NCI-H345 treated with DMSO at 0.1 percent for 48 hours (cell line): ENCODE data around the gene NOXA1.

Experiments used
- DNase-seq: peaks from one replicate; lab custom pipeline; 2025; ENCODE audit not compliant: unreplicated experiment; lab: John Stamatoyannopoulos, UW

The NOXA1 gene

DNA sequence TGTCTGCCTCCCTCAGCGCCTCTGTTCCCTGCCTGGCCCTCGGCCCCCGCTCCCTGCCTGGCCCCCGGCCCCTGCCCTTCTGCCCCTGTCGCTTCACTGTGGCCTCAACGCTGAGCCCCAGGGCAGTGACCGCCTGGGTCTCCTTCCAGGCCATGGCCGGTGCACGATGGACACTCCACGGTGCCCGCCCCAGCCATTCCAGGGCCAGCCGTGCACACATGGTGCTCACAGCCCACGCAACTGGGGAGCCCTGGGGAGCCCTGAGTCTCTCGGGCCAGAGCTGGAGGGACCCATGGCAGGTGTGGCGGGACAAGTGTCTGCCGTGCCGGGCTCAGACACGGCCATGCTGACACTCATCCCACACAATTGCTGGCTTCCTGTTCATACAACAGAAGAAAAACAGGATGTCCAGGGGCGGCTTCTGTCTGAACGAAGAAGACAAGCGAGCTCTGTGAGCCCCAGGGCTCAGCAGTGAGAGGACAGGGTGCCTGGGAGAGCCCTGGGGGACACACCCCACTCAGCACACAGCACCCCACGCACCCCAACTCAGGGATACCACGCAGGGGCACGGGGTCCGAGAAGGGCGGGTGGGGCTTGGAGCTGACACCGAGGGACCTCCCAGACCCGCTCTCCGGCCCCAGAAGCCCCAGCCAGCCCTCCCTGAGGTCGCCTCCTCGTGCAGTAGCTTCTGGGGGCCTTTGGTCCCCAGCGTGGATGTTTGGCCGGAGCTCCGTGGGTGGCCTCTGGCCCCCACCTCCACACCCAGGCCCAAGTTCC is 35.9 kb upstream of the NOXA1 start:
- DNase-seq = no peak

DNA sequence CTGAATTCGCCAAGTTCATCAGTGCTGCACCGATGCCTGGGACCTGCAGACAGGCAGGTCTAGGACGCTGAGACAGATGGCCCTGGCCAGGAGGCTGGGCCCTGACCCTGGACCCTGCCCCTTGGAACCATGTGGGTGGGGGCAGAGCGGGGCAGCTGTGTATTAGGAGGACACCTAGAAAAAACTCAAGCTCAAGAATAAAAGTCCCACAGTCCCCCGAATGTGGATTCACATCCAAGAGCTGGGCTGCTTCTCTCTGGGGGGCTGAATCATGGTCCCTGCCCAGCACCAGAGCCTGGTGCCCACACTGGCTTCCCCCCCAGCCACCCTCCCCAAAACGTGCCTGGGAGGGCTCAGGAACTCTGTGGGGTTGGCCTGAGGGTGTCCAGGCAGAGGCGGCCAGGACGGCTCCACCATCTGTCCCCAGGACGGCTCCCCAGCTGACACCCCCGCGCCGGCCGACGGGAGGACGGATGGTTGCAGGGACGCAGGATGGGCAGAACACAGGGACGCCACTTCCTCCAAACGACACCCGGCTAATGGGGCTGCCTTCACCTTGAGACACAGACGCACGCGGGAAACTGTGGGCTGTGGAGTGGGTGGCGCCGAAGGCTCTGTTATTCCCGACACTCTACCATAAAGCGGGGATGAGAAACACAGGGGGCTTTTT is 35.2 kb upstream of the NOXA1 start:
- no peak for DNase-seq

DNA sequence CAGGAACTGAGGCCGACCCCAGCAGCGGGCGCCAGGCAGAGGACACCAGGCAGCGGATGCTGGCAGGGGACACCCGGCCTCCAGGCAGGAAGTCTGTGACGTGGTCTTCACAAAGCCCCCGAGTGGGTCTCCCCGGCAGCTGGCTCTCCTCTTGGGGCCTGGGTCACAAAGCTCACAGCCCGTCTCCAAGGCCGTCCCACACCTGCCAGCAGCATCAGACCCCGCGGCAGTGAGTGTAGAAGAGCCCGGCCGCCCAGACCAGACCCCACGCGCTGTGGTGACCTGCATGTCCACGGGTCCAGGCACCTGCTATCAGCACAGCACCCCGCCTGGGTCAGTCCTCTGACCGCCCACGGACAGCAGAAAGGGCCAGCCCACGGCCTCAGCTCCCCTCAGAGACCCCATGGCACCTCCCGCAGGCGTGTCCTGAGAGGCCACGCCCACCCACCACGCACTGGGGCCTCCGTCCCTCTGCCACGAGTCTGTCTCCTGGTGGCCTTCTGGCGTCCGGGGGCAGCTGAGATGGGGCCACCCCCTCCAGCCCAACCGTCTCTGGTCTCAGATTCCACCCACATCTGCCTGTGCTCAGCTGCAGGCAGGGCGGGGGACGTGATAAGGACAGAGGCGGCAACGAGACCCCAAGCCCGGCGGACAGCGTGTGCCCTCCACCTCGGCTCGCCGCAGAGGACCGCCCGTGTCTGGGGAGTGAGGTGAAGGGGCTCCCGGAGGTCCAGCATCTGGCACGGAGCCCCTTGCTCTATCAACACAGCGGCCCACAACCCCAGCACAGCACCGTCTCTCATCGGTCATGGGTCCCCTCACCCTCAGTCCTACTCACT is 34.4 kb upstream of the NOXA1 start:
- no peak for DNase-seq

DNA sequence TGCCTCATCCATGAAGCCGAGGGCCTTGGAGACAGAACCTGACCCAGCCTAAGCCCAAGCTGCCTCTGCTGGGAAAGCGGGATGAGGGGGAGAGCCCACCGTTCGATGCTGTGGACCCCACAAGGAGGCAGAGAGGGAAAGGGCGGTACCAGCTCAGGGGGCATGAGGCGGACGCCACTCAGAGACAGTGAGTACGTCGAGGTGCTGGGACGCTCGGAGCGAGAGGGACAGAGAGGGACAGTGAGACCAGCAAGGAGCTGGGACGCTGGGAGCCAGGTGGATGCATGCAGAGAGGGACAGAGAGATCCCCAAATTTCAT is 33.8 kb upstream of the NOXA1 start:
- DNase-seq = no peak

DNA sequence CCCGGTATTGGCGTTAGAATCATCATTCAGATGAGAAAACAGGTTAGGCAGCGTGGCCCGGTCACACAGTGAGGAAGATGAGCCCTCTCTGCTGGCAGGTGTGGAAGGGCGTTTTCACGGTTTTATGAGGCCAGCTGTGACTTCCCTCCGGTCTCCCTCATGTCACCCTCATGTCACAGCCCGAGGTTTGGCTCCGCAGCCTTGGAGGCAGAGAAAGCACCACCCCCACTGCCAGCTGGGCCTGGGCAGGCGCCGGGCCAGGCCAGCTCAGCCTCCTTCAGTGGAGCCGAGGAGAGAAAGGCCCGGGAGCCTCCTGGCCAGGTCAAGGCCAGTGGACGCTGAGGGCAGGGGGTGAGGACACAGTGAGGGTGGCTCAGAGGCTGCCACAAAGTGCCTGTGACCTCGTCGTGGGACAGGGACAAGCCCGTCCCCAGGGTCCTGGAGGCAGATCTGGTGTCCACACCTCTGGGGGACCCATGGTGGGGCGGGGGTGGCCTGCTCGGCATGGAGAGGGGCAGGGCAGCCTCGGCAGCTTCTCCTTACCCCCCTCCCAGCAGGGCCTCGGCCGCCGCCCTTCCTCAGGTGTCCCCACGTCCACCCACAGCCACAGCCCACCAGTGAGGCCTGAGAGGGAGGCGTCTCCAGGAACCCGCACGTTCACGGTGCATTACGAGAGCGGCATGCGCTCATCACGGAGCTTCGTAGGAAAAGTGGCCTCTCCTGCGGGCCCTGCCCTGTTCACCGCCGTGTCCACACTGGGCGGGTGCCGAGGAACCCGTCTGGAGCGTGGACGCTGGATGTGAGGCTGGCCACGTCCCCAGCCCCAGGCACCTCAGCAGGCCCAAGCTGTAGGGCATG is 32.4 kb upstream of the NOXA1 start:
- DNase-seq = no peak

DNA sequence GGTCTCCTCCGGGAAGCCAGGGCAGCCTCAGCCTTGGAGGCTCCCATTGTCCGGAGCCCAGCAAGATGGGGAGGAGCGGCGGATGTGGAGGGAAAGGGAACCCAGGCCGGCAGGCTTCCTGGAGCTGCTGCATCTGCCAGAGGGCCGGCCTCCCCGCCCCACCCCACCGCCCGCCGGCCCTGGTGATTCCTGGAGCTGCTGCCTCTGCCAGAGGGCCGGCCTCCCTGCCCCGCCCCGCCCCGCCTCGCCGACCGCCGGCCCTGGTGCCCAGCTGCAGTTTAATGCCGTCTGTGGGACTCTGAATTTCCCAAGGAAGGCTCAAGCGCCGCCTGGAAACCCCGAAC is 31.8 kb upstream of the NOXA1 start:
- DNase-seq = no peak

DNA sequence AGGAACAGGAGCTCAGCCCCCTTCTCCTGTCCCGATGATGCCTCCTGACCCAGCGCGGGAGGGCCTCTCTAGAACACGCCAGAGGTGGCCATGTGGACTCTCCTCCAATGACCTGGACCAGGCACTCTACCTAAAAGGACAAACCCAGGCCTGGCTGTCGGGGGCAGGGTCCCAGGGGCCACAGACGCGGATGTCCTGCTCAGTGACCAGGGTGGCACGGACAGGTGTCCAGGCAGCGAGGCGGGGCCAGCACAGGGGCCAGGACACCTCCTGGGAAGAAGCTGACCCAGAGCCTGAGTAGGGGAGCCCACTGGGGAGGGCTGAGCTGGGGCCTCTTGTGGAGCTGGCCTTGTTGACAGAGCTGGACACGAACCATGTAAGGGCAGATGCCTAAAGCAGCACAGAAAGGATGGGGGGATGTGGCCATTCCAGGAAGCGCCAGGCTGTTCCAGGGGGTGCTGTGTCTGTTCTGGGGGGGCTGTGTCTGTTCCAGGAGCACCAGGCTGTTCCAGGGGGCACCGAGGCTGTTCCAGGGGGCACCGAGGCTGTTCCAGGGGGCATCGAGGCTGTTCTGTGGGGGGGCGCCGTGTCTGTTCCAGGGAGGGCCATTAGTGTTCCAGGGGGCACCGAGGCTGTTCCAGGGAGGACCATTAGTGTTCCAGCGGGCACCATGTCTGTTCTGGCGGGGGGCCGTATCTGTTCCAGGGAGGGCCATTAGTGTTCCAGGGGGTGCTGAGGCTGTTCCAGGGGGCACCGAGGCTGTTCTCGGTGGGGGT is 30.8 kb upstream of the NOXA1 start:
- no peak for DNase-seq

DNA sequence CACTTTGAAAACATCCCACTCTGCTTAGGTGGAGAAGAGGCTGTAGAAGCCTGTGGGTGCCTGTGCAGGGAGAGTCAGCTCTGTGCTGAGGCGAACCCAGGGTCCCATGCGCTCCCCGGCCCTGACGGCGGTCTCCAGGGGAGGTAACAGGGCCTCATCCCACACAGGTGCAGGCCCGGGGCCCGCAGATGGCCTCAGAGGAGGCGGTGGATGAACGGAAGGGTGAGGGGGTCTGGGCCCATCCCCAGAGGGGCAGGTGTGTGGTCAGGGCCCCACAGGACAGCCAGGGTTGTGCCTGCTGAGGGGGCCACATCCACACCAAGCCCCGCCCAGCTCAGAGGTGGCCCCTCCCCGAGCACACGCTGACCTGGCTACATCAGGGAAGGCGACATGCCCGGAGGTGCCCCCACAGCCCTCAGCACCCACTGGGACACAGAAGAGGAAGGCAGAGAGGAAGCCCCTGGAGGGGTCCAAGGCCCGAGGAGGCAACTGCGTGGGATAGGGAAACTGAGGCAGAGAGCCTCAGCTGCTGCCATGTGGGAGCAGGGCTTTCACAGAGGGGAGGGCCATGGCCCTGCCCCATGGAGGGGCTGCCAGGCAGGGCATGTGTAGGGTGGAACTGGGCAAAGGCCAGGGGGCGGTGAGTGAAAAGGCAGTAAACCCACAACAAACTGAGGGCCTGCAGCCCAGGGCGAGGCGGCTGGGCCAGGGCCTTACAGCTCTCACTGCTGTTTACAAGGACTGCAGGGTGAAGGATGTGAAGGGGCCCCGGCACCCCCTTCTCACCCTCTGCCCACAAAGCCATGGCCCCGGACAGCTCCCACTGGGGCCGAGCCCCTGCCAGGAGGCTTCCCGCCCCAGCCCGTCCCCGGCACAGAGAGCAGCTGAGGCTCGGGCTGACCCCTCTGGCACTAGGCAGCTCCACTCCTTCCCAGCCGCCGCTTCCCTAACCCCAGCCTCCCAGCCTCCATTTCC is 29.7 kb upstream of the NOXA1 start:
- no peak for DNase-seq

DNA sequence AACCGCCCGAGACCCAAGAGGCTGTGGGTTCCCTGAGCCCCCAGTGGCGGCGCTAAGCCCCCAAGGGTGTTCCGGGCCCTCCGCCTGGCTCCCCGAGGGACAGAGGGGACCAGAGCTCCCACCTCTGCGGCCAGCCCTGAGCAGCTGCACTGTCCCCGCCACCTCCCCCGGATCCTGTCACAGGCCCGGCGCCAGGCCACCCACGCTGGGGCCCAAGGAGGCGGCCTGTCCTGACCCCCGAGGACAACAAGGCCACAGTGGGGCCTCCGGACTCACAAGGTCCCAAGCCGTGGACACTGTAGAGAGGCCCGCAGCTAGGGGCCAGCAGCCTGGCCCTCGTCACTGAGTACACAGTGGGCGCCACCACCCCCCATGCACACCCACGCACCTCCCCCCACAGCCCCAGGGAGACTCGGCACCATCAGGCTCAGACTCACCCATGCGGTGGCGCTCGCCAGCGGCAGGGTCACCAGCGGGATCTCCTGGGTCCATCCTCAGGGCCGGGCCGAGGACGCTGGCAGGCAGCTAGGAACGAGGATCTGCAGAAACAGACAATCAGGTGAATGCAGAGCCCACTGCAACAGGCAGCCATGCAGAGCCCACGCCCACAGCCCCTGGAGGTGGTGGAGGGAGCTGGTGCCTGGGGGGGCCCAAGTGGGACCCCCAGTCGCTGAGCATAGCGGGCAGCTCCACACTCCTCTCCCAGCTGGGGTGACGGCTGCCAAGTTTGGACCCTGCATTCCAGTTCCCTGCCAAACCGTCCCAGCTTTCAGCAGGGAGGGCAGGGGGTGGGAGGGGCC is 28.1 kb upstream of the NOXA1 start:
- DNase-seq = no peak

DNA sequence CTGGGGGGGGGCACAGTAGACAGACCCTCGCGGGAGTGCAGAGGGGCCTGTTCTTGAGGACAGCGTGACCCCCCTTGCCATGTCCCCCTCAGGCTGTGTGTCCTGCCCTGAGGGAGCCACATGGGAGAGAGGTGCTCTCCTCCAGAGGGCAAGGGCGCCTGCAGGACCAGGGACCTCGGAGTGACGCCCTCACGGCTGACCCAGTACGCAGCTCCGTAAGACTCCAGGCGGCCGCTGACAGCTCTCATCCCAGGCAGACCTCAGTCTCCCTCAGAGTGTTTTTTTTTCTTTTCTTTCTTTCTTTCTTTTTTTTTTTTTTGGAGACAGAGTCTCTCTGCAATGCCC is 27.6 kb upstream of the NOXA1 start:
- no peak for DNase-seq

DNA sequence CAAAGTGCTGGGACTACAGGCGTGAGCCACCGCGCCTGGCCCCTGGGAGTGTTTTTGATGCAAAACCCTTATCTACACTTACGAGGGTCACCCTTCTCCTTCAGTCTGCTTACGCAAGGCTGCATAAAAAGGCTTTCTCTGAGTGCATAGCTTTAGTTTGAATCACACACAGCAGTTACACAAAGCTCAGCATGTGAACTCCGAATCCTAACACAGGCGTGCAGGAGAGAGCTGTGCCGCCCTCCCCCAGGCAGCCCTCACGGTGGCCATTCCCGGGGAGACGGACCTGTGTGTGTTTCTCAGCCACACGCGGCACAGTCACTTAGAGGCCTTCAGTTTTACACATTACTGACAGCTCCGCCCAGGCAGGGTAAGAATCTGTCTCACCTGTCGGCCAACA is 27.0 kb upstream of the NOXA1 start:
- no peak for DNase-seq

DNA sequence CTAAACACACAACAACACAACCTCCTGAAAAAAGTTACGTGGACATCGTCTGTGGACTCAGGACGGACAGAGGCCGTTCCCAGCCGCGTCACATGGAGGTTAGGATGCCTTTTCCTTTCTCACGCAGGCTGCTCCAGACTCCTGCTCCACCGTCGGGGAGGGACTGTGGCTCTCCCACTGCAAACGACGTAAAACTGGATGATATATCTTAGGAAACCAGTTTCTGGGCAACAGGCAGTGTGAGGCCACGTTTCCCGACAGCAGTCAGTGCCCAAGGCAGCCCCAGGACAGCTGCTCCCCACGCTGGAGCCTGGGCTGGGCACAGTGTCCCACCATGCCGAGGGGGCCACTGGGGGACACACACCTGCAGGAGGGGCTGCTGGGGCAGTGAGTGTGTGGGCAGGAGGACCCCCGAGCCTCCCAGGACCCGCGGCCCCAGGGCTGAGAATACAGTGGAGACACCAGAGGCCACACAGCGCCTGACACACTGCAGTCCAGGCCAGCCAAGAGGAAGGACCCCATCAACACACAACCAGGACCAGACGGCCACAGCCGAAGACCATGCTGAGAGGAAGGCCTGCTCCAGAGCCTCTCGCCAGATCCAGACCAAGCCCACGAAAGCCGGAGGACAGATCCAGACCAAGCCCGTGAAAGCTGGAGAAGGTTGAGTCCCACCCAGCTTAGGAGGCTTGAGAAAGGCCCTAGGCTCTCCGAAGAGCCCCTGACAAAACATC is 26.4 kb upstream of the NOXA1 start:
- no peak for DNase-seq

DNA sequence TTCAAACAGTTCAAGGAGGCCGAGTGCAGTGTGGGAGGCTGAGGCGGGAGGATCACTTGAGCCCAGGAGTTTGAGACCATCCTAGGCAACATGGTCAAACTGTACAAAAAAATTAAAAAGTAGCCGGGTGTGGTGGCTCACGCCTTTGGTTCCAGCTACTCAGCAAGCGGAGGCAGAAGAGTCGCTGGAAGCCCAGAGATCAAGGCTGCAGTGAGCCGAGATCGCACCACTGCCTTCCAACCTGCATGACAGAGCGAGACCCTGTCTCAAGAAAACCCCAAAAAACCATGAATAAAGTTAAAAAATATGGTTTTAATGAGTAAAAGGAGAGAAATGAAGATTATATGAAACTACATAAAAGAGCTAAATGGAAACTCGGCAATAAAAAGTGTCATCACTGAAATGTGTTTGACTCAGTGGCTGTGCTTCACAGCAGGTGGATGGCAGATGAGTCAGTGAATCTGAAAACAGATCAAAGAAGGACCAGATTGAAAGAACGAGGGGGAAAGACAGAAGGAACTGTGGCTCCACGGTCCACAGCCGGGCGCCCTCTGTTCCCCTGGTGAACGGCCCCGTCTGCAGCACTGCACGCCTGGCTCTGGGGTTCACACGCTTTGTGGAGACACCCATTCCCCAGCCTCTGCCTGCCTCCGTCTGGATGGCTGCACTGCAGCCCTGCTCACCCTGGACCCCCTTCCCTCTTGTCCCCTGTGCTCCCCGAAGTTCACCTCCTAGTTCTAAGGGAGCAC is 25.3 kb upstream of the NOXA1 start:
- DNase-seq = no peak

DNA sequence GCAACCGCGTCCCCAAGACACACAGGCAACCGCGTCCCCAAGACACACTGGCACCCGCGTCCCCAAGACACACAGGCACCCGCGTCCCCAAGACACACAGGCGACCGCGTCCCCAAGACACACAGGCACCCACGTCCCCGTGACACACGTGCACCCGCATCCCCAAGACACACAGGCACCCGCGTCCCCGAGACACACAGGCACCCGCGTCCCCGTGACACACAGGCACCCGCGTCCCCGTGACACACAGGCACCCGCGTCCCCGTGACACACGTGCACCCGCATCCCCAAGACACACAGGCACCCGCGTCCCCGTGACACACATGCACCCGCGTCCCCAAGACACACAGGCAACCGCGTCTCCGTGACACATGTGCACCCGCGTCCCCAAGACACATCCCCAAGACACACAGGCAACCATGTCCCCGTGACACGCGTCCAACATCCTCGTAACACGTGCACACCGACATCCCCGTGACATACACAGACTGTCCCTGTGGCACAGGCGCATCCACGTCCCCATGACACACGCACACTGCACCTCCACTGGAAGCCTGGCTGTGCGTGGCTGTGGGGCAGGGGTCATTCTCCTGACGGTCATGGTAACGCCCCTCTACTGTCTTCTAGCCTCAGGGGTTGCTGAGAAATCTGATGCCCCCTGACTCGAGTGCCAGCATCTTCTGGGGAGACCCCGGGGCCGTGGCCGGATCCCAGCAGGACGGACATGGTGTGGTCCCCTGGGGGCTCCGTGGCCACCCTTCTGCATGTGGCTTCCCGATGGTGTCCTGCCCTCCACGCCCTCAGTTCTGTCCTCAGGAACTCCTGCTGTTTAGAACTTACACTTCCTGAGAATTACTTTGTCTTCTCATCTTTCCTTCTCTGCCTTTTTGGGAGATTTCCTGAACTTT is 24.4 kb upstream of the NOXA1 start:
- DNase-seq = no peak

DNA sequence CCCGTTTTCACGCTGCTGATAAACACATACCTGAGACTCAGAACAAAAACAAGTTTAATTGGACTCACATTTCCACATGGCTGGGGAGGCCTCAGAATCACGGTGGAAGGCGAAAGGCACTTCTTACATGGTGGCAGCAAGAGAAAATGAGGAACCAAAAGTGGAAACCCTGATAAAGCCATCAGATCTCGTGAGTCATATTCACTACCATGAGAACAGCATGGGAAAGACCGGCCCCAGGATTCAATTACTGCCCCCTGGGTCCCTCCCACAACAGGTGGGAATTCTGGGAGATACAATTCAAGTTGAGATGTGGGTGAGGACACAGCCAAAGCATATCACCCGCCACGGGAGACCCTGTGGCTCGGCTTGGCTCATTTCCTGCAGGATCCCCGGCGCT is 20.4 kb upstream of the NOXA1 start:
- no peak for DNase-seq

DNA sequence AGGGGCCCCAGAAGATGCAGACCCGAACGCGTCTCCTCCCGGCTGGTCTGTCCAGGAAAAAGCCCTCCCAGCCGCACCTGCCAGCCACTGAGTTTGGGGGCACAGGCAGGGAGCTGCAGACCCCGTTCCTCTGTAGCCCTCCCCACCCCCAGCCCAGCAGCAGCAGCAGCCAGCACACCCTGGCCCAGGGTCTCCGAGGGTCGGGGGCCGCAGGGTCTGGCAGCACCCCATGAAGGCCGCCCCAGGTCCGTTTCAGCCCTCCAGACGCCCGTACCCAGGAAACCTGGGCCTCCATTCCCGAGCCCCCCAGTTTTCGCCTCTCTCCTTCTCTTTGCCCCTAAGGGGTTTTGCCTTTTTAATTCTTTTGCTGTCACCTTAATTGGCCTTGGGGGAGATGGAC is 19.9 kb upstream of the NOXA1 start:
- DNase-seq = no peak
